NCI-H345 treated with DMSO at 0.1 percent for 48 hours (cell line): Measurements from ENCODE around the gene MYOZ1.
"Not testable (repeated sequence)": the region's sequence is repeated elsewhere in the genome, so short reads cannot be mapped to it uniquely, and the experiment has no call there.

Experiments used
- DNase-seq: peaks from one replicate; lab custom pipeline; 2025; ENCODE audit not compliant: unreplicated experiment; lab: John Stamatoyannopoulos, UW

The MYOZ1 gene

DNA sequence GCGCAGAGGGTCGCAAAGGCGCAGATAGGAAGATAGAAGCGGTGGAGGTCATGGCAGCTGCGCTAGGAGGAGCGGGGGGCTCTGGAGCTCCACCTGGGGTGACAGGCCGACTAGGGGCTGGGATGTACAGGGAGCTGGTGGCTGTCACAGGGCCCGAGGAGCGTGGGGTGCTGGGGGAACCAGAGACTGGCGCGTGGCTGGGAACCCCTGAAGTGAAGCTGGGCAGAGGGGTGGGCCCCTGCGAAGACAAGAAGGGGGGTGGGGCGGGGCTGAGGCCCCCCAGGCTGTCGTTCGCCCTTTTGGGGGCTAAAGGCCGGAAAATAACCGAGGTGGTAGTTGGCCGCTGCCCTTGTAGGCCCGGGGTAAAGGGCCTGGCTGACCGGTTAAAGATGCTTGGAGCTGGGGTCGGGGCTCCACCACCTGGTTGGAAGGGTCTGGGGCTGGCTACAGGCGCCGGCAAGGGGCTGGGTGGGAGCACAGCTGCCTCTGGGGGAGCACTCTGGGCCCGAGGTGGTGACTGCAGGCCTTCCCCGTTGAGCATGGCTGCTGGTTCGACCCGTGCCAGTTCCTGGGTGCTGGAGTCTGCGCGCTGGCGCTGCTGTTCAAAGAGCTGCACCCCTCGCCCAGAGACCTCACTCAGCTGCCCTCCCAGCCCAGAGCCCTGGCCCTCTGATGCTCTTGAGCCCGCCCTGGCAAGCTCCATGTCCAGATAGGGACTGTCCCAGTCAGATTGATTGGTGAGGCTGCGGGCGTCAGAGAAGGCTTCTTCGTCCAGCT lies 6.8 kb upstream of the MYOZ1 start:
- no peak for DNase-seq

DNA sequence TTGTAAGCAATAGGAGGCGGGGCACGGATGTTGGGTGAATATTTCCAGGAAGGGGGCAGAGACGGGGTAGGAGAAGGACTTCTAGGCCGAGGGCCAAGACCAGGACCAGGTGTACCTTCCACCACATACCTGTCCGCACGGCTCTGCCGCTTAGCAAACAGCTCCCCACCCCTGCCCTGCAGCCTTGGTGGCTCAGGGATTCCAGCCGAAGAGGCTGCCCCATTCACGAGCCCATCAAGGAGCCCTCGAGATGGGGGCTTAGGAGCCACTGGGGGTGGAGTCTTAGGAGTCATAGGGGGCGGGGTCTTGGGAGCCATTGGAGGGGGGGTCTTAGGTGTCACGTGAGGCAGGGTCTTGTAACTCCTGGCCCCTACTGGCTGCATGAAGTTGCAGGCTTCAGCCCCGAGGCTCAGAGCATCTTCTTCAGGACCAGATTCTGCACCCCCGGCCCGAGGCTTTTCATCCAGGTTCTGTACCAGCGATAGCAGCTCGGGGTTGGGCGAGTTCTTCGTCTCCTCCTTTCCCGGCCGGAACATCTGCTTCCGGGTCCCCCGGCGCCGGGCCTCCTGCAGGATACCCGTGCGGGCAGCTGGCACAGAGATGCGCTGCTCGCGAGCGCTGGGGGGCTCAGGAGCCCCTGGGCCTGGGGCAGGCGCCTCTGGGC lies 6.1 kb upstream of the MYOZ1 start:
- no peak for DNase-seq

DNA sequence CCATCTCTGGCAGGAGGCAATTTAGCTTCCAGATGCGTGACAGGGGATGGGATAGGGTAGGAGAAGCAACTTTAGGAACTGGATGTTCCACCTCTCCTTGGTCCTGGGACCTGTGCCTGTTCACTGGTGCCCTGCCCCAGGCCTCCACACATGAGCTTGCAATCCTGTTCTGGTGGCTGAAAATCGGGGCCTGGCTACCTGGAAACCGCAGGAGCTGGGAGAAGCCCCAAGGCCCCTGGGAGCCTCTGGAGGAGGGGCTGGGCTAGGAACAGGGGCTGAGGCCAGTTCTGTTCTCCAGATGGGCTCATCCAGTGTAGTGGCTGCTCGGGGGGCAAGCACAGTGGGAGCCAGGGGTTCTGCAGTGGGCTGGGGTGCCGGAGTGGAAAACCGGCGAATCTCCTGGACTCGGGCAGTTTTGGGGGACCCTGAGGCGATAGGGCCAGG lies 5.3 kb upstream of the MYOZ1 start:
- no peak for DNase-seq

DNA sequence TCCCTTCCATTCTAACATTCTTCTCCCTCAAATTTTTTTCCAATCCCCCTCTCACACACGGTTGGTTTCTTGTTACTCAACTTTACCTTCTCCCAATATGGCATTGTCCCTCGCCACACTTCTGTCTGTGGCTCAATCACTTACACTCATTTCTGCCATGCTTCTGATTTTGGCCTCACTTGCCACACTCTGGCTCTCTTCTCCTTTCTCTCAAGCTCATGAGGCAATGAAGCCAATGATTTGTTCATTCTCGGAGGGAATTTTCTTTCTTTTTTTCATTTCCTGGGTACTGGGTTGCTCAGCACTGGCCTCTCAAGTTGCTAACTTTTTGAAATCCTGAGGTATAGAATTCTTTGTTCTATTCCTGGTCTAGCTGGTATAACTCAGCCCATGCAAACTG lies 4.0 kb upstream of the MYOZ1 start:
- no peak for DNase-seq

DNA sequence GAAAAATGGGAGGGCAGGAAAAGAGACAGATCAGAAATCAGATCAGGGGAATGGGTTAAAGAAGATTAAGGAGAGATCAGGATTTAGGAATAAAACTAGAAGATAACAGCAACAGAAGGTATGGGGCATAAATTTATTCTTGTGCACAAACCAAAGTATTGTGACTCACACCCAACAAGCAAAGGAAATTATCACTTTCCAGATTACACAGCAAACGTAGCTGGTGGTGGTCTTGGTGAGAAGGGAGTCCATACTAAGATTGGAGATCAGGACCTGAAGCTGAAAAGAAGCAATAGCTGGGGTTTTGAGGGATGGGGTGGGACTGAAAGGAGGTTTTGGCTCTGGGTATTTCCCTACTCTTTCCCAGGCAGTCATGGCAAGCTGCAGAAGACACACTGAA lies 3.5 kb upstream of the MYOZ1 start:
- no peak for DNase-seq

DNA sequence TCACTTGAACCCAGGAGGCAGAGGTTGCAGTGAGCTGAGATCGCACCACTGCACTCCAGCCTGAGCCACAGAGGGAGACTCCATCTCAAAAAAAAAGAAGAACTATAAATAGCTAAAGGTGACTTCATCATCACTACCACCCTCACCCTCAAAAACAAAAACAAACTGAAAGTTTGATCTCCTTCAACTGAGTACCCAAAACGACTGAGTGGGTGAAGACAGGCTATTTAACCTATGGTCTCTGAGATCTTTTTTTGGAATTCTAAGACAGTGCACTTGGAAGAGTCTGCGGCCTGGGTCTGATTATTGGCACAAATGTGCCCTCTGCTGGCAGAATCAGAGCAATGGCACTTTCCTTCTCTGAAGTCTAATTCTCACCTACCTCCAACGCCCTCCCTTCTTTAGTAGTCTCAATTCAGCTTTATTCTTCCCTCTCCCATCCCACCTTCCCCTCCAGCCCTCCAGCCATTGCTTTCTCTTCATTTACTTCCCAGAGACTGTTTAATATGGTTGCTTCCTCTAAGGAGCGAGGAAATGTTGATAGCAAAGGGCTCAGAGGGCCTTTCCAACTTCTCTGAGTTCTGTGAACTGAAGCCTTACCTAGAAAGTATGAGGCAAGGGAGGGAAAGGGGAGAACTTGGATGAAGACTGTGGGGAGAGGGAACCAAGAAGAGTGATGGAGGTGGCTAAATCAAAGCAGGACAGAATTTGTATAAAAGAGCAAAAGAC lies 2.9 kb upstream of the MYOZ1 start:
- peak; percentile 7 for DNase-seq

DNA sequence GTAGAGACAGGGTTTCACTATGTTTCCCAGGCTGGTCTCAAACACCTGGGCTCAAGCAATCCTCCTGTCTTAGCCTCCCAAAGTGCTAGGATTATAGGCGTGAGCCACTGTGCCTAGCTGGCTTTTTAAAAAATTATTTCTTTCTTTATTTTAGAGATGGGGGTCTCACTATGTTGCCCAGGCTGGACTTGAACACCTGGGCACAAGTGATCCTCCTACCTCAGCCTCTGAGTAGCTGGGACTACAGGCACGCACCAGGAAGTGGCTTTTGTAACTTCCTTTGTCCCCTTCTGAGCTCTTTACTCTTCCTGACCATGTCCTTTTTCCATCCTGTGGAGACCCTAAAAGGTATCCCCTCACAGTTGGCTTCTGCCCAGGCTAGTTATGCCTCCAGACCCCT lies 2.1 kb upstream of the MYOZ1 start:
- no peak for DNase-seq

DNA sequence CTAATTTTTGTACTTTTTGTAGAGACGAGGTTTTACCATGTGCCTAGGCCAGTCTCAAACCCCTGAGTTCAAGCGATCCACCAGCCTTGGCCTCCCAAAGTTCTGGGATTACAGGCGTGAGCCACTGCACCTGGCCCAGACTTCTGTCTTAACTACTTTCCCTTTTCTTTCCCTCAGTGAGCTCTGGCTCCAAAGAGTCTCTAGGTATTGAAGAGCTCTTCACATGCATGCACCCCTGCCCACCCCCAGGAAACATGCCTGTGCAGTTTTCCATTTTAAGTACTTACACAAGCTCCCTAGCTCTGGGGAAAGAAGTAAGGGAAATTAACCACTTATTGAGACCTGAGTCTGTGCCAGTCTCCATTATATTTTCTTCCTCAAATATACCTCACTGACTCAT lies 2.0 kb downstream of the MYOZ1 start:
- DNase-seq: no peak

DNA sequence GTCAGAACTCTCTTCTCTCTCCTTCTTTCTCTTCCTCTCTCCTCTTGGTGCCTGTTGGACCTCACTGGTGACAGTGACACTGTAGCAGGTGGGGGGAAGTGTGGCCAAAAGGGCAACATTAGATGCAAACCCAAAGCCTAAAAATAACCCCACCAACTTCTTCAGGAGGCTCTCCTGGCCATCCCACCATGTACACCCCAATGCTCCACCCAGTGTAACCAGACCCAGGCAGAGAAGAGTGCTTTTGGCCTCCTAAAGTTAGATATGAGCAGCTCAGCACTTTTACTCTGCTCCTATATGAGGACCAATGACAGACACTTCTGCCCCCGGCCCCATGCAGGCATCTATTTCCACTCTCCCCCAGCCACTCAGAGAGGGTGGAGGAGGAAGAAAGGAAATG lies 5.5 kb downstream of the MYOZ1 start:
- DNase-seq: no peak

DNA sequence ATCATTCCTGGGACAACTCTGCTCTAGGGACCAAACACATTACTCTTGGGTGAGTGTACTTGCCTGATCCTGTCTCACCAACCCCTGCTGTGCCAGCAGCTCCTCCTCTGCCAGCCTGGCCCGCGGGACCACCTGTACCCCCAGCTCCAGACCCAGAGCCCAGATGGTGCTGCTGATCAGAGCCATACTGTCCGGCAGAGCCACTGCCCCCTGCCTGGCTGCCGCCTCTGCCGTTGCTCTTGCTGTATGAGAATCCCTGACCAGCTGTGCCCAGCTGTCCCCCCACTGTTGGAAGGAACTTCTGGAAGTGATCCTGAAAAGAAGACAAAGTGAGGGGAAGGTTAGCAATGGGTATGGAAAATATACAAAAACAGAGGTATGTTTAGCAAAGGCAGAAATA lies 6.9 kb downstream of the MYOZ1 start:
- DNase-seq: no peak

DNA sequence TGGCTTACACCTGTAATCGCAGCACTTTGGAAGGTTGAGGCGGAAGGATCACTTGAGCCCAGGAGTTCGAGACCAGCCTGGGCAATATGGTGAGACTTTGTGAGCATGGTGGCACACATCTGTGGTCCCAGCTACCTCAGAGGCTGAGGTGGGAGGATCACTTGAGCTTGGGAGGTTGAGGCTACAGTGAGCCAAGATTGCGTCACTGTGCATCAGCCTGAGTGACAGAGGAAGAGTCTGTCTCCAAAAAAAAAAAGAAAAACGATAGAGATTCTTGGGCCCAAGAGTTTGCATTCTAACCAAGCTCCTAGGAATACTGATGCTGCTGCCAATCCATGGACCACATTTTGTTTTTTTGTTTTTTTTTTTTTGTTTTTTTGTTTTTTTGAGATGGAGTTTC lies 12.1 kb downstream of the MYOZ1 start:
- no peak for DNase-seq

DNA sequence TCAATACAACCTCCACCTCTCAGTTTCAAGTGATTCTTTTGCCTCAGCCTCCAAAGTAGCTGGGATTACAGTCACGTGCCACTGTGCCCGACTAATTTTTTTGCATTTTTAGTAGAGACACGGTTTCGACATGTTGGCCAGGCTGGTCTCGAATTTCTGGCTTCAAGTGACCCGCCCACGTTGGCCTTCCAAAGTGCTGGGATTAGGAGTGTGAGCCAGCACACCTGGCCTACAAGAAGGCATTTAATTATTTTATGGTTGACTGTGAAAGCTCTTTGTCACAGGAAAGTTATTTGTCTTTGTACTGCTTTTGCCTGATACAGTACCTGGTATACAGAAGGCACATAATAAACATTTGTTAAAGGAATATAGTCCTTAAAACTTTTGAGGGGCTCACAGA lies 12.9 kb downstream of the MYOZ1 start:
- DNase-seq: no peak

DNA sequence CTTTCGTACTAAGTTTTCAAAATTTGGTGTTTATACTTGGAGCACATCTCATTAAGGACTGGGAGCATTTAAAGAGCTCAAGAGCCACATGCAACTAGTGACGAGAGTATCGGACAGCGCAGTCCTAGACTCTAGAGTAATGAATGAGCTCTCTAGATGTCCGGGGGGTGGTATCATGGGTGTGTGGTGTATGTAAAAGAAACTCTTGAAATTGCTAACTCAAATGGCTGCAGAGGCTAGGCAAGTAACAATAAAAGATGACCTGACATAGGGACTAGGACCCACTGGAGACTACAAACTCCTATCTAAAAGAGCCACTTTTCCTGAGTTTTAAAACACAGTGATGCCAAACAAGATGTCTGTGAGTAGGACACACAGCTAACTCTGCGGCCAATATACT lies 14.0 kb downstream of the MYOZ1 start:
- no peak for DNase-seq

DNA sequence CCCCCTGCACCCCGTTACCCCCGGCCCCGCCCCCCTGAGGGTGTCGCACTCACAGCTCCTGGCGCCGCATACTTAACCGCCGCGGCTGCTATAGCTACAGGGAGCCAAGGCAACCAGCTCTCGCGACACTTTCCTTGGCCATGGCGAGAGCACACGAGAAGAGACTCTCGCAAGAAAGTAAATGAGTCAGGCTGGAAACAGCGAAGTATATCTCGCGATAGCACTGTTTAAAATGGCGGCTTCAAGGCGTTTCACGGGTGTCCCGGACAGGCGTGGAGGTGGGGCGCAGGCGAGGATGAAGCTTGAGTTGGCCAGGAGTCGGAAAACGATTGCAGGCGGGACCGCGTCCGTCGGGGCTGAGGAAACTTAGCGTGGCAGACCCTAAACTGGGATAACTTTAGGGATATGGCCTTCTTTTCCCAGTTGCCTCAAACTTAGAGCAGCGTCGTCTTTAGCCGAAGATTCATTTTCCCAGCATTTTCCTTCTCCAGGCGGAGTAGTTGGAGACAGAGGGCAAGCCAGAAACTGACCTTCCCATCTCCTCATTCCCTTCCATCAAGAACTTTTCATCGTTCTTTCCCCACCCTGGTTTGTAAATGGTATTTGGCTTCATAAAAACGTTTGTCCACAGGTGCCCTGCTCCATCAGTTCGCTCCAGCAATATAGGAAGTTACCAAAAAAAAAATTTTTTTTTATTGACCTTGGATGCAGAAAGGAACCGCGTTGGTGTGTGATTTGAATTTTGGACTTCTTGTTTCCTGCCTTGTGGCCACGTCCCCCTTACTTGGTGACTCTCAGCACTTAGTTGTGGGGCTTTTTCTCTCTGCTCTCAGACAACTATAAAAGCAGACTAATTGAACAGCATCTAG lies 15.2 kb downstream of the MYOZ1 start:
- peak; percentile 84 for DNase-seq

DNA sequence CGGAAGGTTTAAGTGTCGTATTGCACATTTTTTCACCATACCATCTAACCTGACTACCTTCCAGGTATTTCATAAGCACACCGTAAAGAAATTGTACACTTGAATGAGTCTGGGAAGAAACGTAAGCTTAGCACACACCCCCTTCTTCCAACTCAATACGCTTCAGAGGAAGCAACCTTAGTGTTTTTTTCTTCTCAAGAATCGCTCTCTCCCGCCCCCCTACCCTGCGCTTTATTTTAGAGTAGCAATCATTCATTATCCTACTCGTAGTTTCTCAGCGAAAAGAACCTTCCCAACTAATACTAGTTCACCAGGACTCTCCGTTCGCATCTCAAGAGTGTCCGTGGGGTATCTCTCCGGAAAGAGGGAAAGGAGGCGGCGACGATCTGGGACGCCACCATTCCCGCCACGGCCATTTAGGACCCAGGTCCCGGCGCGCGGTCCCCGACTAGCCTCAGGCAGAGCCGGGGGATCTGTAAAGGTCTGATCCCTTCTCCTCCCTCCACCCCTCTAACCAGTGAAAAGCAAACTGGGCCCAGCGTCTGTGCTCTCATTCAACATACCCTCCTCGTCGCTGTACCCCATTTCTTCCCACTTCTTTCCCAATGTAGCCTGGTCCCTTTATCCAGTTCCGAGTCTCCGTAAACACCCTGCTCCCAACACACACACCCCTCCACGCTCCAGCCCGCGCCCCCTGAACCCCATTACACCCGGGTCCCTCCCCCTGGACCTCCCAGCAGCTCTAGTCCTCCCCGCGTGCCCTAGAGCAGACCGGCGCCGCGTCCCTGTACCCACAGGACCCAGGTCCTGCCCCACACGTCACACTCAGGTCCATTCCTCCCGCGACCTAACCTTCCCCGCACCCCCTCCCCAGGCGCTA lies 16.0 kb downstream of the MYOZ1 start:
- DNase-seq: peak; percentile 19

DNA sequence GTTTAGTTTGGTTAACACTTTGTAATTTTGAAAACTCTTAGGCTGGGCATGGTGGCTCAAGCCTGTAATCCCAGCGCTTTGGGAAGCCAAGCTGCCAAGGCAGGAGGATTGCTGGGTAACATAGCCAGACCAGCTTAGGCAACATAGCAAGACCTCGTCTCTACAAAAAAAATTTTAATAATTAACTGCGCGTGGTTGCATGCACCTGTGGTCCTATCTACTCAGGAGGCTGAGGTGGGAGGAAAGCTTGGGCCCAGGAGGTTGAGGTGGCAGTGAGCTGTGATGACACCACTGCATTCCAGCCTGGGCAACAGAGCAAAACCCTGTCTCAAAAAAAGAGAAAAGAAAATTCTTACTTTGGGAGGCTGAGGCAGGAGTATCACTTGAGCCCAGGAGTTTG lies 18.2 kb downstream of the MYOZ1 start:
- no peak for DNase-seq

DNA sequence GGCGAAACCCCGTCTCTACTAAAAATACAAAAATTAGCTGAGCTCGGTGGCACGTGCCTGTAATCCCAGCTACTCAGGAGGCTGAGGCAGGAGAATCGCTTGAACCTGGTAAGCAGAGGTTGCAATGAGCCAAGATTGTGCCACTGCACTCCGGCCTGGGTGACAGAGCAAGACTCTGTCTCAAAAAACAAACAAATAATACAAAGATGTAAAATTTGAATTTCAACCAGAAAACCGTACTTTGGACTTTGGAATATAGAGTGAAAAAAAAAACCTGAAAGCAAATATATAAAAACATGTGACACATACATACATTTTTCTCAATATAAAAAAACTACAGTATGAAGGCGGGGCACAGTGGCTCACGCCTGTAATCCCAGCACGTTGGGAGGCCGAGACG lies 20.3 kb downstream of the MYOZ1 start:
- DNase-seq: not testable (repeated sequence)

DNA sequence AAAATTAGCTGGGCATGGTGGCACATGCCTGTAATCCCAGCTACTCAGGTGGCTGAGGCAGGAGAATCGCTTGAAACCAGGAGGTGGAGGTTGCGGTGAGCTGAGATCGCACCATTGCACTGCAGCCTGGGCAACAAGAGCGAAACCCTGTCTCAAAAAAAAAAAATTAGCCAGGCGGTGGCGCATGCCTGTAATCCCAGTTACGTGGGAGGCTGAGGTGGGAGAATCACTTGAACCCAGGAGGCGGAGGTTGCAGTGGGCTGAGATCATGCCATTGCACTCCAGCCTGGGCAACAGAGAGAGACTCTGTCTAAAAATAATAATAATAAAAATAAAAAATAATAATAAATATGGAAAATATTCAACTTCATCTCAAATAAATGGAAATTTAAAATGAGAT lies 24.1 kb downstream of the MYOZ1 start:
- DNase-seq: not testable (repeated sequence)

DNA sequence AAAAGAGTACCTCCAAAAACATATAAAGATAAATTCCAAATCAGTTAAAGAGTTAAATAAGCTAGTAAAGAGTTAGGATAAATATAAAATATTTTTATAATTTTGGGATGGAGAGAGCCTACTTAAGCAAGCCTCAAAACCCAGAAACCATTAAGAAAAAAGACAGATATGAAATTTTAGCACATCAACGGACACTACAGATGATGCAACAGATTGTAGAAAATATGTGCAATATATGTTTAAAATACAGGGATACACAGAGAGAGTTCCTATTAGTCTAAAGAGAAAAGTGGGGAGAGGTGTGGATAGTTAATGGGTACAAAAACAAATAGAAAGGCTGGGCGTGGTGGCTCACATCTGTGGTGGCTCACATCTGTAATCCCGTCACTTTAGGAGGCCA lies 26.6 kb downstream of the MYOZ1 start:
- DNase-seq: no peak

DNA sequence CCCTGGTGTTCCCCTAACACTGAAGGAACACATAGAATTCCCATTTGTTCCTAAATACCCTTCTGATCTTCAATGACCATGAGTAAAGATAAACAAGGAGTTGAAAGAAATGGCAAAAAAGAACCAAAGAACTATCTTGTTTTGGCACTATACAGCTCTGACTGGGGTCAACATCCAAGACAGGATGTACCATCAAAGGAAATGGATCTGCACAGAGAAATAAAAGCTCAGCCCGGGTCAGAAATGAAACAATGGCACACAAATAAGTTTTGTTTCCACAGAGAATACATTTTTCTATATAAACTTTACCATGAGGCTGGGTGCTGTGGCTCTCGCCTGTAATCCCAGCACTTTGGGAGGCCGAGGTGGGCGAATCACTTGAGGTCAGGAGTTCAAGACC lies 32.2 kb downstream of the MYOZ1 start:
- no peak for DNase-seq
